ENCODE results near the gene PBX2. TPM values are rescaled to one million over a fixed set of nuclear protein-coding genes. Genes with fewer than 3 reads are reported as not detected.

Gene PBX2
- total RNA-seq, 1 experiment from 2014 or later, result 84.0 TPM

- Histone ChIP-seq H3K27ac (ENCODE audit: low read depth, low read length, poor library complexity, severe bottlenecking) (peak within 1 kb of the TSS; percentile 94), H3K4me3 (ENCODE audit: low read depth, low read length, poor library complexity, severe bottlenecking) (no peak within 1 kb of the TSS), H3K9me3 (ENCODE audit: low read depth, low read length, poor library complexity, severe bottlenecking) (no peaks in the 10 kb centered on the region), H3K27me3 (replicated peaks; ENCODE audit: insufficient read depth, low read depth, low read length, poor library complexity) (no peaks in the 10 kb centered on the region), H3K4me1 (ENCODE audit: insufficient read depth, low read length, poor library complexity, severe bottlenecking) (peaks cover 44% of the 10 kb centered on the region), H3K36me3 (ENCODE audit: insufficient read depth, low read length, poor library complexity, severe bottlenecking) (peaks cover 4% of the 10 kb centered on the region)
- DNase-seq (ENCODE audit: low spot score), result no peak
- CTCF ChIA-PET, result no interaction called here
- BruUV-seq (replicated peaks), result no TSS peak
- intact Hi-C loops (cut with micrococcal nuclease; ENCODE audit: unreplicated experiment), result no loop called here
- TF ChIP-seq EZH2 (IDR thresholded peaks at IDR 0.05; ENCODE audit: borderline replicate concordance, low read depth, low read length, poor library complexity, severe bottlenecking) (no peak), CTCF (conservative IDR thresholded peaks at IDR 0.05; ENCODE audit: low read depth, low read length) (no peak)
- POLR2A ChIA-PET (ENCODE audit: low non-redundant PET), result no interaction called here
Observed at GRCh38 chr6:32192608-32193039, 2.6 kb upstream of the PBX2 start, which contains the start of gene GPSM3. Gene GPSM3 (minus strand): TSS chr6:32192643. CDS start chr6:32192513, 130 bp downstream.

GRCh38 chr6:32191696-32192607, 1.9 kb upstream of the PBX2 start:
- Histone ChIP-seq H3K27ac (ENCODE audit: low read depth, low read length, poor library complexity, severe bottlenecking) (peak overlapping the region; percentile 94), H3K27me3 (replicated peaks; ENCODE audit: insufficient read depth, low read depth, low read length, poor library complexity) (no peaks in the 10 kb centered on the region), H3K4me3 (ENCODE audit: low read depth, low read length, poor library complexity, severe bottlenecking) (no peak overlapping the region), H3K9me3 (ENCODE audit: low read depth, low read length, poor library complexity, severe bottlenecking) (no peaks in the 10 kb centered on the region), H3K36me3 (ENCODE audit: insufficient read depth, low read length, poor library complexity, severe bottlenecking) (peaks cover 11% of the 10 kb centered on the region), H3K4me1 (ENCODE audit: insufficient read depth, low read length, poor library complexity, severe bottlenecking) (peaks cover 38% of the 10 kb centered on the region)
- intact Hi-C loops (cut with micrococcal nuclease; ENCODE audit: unreplicated experiment), result no loop called here
- POLR2A ChIA-PET (ENCODE audit: low non-redundant PET), result no interaction called here
- TF ChIP-seq CTCF (conservative IDR thresholded peaks at IDR 0.05; ENCODE audit: low read depth, low read length), result no peak
- no peak for TF ChIP-seq EZH2 (IDR thresholded peaks at IDR 0.05; ENCODE audit: borderline replicate concordance, low read depth, low read length, poor library complexity, severe bottlenecking)
- BruUV-seq (replicated peaks), result no TSS peak
- CTCF ChIA-PET, result no interaction called here
- DNase-seq (ENCODE audit: low spot score), result no peak

GRCh38 chr6:32190911-32191677, 1.1 kb upstream of the PBX2 start:
- CTCF ChIA-PET, result interaction anchor here (0.5 to 0.9 kb wide), 2 partner anchors 63 to 1057 kb away, joined by 3 read pairs; partner anchors contain the start of gene ATF6B
- H3K9me3 ChIP-seq (ENCODE audit: low read depth, low read length, poor library complexity, severe bottlenecking), result no peaks in the 10 kb centered on the region
- TF ChIP-seq EZH2 (IDR thresholded peaks at IDR 0.05; ENCODE audit: borderline replicate concordance, low read depth, low read length, poor library complexity, severe bottlenecking) (no peak), CTCF (conservative IDR thresholded peaks at IDR 0.05; ENCODE audit: low read depth, low read length) (no peak)
- intact Hi-C loops (cut with micrococcal nuclease; ENCODE audit: unreplicated experiment), result no loop called here
- H3K27me3 ChIP-seq (replicated peaks; ENCODE audit: insufficient read depth, low read depth, low read length, poor library complexity), result no peaks in the 10 kb centered on the region
- POLR2A ChIA-PET (ENCODE audit: low non-redundant PET), result no interaction called here
- H3K36me3 ChIP-seq (ENCODE audit: insufficient read depth, low read length, poor library complexity, severe bottlenecking), result peaks cover 20% of the 10 kb centered on the region
- no TSS peak for BruUV-seq (replicated peaks)
- no peak overlapping the region for H3K4me3 ChIP-seq (ENCODE audit: low read depth, low read length, poor library complexity, severe bottlenecking)
- H3K4me1 ChIP-seq (ENCODE audit: insufficient read depth, low read length, poor library complexity, severe bottlenecking), result peaks cover 30% of the 10 kb centered on the region
- DNase-seq (ENCODE audit: low spot score), result no peak
- peak overlapping the region; percentile 94 for H3K27ac ChIP-seq (ENCODE audit: low read depth, low read length, poor library complexity, severe bottlenecking)

All from A673 (cell line).